Vagina (tissue), 2 donors: Measurements from ENCODE around the gene RNASE1. TPM values are rescaled to one million over a fixed set of nuclear protein-coding genes. Genes with fewer than 3 reads are reported as not detected.
"Not testable (repeated sequence)": the region's sequence is repeated elsewhere in the genome, so short reads cannot be mapped to it uniquely, and the experiment has no call there.

ENCODE experiments used
- DNase-seq, 2 donors: peaks; one replicate each; pipeline ENCODE4 v3.0.0-alpha.2; 2017; ENCODE audit errors: extremely low spot score in 2 of 2
- H3K27ac ChIP-seq: fragments of 200-600 bp; sonication (generic); one replicate; pipeline ENCODE4 v1.5.1; 2019
- H3K27me3 ChIP-seq: fragments of 200-600 bp; sonication (generic); one replicate; pipeline ENCODE4 v1.5.1; 2019
- H3K36me3 ChIP-seq, 2 donors: fragments of 200-600 bp; sonication (generic); one replicate each; pipeline ENCODE4 v1.5.1; 2017 to 2019
- H3K4me1 ChIP-seq: fragments of 200-600 bp; sonication (generic); one replicate; pipeline ENCODE4 v1.5.1; 2019
- H3K4me3 ChIP-seq, 2 donors: fragments of 200-600 bp; sonication (generic); 1 replicate in 1 of 2; 2 replicates in 1 of 2; pipeline ENCODE4 v1.5.1; 2016 to 2019
- H3K9me3 ChIP-seq: fragments of 200-600 bp; sonication (generic); one replicate; pipeline ENCODE4 v1.5.1; 2019
- POLR2A ChIP-seq, 2 donors: fragments of 450-650 bp; IDR thresholded peaks; one replicate each; pipeline ENCODE4 v1.6.1; 2017; ENCODE audit warnings: antibody characterized with exemption in 2 of 2, mild to moderate bottlenecking in 2 of 2, moderate library complexity in 2 of 2
- POLR2AphosphoS5 ChIP-seq, 2 donors: sonication (generic); formaldehyde crosslinking; IDR thresholded peaks; one replicate each; pipeline ENCODE4 v1.9.0; 2017; ENCODE audit warnings: antibody characterized with exemption in 2 of 2, mild to moderate bottlenecking in 2 of 2, low read depth in 1 of 2; ENCODE audit not compliant: insufficient read depth in 1 of 2
- intact Hi-C: fragments of 100-400 bp; cut with DNase I; formaldehyde crosslinking; loops from one replicate; pipeline ENCODE4 v1.15.1; 2023
- total RNA-seq: library from RNA; depleted of rRNA; stranded (reverse); fragments of >200 nt; gene quantifications from one replicate; pipeline ENCODE4 v1.2.3, GENCODE V29; 2016
- TF ChIP-seq, protein P1 (sequence below), 3 experiments: fragments of 450-650 bp in 2 of 3; fragments of 200-600 bp in 1 of 3; sonication (generic) in 1 of 3; IDR thresholded peaks; one replicate each; pipeline ENCODE4 v1.5.1; 2017 to 2019; ENCODE audit warnings: antibody characterized with exemption in 3 of 3, mild to moderate bottlenecking in 2 of 3, moderate library complexity in 2 of 3

Gene RNASE1
- total RNA-seq, 1 donor from 2014 or later = 174 TPM

DNA sequence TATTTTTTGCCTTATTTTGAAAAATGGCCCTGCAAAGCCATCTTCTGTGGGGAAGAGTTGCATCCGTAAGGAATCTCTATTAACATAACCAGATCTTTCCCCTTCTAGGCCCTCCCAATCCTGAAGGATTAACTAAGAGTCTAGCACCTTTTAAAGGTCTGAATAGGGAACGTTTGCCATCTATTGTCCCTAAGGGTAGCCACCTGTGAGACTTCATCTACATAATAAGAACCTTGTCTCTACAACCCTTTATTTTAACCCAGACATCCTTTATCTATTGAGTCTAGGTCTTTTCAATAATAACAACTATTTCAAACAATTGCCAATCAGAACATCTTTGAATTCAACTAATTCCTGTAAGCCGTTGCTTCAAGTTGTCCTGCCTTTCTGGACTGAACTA lies 30.0 kb downstream of the RNASE1 start:
- H3K4me3 ChIP-seq = no peak overlapping the region
- TF ChIP-seq POLR2AphosphoS5 (IDR thresholded peaks at IDR 0.05; ENCODE audit: insufficient read depth in 1 of 2, low read depth in 1 of 2) (no peak), POLR2A (IDR thresholded peaks at IDR 0.05) (no peak)
- TF ChIP-seq, protein P1, sequence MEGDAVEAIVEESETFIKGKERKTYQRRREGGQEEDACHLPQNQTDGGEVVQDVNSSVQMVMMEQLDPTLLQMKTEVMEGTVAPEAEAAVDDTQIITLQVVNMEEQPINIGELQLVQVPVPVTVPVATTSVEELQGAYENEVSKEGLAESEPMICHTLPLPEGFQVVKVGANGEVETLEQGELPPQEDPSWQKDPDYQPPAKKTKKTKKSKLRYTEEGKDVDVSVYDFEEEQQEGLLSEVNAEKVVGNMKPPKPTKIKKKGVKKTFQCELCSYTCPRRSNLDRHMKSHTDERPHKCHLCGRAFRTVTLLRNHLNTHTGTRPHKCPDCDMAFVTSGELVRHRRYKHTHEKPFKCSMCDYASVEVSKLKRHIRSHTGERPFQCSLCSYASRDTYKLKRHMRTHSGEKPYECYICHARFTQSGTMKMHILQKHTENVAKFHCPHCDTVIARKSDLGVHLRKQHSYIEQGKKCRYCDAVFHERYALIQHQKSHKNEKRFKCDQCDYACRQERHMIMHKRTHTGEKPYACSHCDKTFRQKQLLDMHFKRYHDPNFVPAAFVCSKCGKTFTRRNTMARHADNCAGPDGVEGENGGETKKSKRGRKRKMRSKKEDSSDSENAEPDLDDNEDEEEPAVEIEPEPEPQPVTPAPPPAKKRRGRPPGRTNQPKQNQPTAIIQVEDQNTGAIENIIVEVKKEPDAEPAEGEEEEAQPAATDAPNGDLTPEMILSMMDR (IDR thresholded peaks at IDR 0.05) = no peak
- DNase-seq = no peak
- intact Hi-C loops = no loop called here
- no peaks in the 10 kb centered on the region for H3K4me1 ChIP-seq
- H3K36me3 ChIP-seq = no peaks in the 10 kb centered on the region
- H3K27ac ChIP-seq = no peak overlapping the region
- H3K27me3 ChIP-seq = no peaks in the 10 kb centered on the region
- no peaks in the 10 kb centered on the region for H3K9me3 ChIP-seq

DNA sequence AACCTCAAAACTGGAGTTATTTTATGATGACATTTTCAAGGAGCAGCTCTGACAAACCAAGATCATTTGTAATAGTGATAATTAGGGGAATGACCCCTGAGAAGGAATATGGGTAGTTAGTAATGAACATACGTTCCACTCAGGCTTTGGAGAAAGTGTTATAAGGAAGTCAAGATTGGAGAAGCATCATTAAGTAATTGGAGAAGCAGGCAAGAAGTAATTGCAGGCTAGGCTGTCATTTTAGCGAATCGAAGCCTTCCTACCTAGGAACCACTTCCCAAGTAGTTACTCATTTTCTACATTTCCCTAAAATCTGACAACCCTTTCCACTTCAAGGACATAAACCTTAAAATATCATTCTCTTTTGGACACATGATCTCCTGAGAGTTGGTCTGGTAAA lies 33.2 kb downstream of the RNASE1 start:
- no peak for DNase-seq
- Histone ChIP-seq H3K27ac (no peak overlapping the region), H3K36me3 (no peaks in the 10 kb centered on the region)

DNA sequence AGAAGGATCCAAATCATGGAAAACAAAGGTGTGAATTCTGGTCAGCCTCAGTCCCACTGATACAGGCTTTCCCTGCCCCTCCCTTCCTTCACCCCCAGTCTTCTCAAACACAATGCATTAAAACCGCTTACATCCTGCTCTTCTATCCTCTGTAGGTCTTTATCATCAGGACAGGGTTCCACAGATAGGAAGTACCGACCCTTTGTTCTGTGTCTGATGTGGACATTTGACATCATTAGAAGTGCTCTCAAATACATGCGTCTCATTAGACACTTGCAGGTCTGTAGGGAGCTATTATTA lies 34.1 kb downstream of the RNASE1 start:
- no peaks in the 10 kb centered on the region for H3K9me3 ChIP-seq
- TF ChIP-seq POLR2A (IDR thresholded peaks at IDR 0.05) (no peak), POLR2AphosphoS5 (IDR thresholded peaks at IDR 0.05; ENCODE audit: insufficient read depth in 1 of 2, low read depth in 1 of 2) (no peak)
- TF ChIP-seq, protein P1 (IDR thresholded peaks at IDR 0.05) = no peak
- no peak for DNase-seq
- H3K4me1 ChIP-seq = no peaks in the 10 kb centered on the region
- no peaks in the 10 kb centered on the region for H3K36me3 ChIP-seq
- H3K27me3 ChIP-seq = no peaks in the 10 kb centered on the region
- intact Hi-C loops = no loop called here
- no peak overlapping the region for H3K4me3 ChIP-seq
- no peak overlapping the region for H3K27ac ChIP-seq

More for the DNA sequence above, 33.2 kb downstream of the RNASE1 start:
- TF ChIP-seq POLR2AphosphoS5 (IDR thresholded peaks at IDR 0.05; ENCODE audit: insufficient read depth in 1 of 2, low read depth in 1 of 2) (no peak), POLR2A (IDR thresholded peaks at IDR 0.05) (no peak)
- TF ChIP-seq, protein P1 (IDR thresholded peaks at IDR 0.05) = no peak
- intact Hi-C loops = no loop called here
- Histone ChIP-seq H3K4me1 (no peaks in the 10 kb centered on the region), H3K4me3 (no peak overlapping the region), H3K27me3 (no peaks in the 10 kb centered on the region), H3K9me3 (no peaks in the 10 kb centered on the region)

DNA sequence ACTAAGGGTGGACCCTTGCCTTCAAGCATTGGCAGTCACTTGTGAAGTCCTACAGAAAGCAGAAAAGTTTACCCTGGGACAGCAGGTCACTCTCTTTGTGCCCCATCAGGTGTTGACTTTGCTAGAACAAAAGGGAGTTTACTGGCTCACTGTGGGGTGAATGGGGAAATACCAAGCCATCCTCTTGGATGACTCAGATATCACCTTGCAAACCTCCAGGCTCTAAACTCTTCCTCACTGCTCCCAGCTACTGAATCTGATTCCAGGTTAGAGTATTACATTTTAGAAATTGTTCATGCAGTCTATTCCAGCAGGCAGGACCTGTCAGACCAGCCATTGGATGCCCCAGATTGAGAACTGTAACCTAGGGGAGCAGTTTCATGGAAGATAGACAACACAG lies 41.7 kb downstream of the RNASE1 start:
- TF ChIP-seq POLR2A (IDR thresholded peaks at IDR 0.05) = no peak
- TF ChIP-seq, protein P1 (IDR thresholded peaks at IDR 0.05) = no peak
- no peak for TF ChIP-seq POLR2AphosphoS5 (IDR thresholded peaks at IDR 0.05; ENCODE audit: insufficient read depth in 1 of 2, low read depth in 1 of 2)
- intact Hi-C loops = no loop called here
- DNase-seq = no peak

DNA sequence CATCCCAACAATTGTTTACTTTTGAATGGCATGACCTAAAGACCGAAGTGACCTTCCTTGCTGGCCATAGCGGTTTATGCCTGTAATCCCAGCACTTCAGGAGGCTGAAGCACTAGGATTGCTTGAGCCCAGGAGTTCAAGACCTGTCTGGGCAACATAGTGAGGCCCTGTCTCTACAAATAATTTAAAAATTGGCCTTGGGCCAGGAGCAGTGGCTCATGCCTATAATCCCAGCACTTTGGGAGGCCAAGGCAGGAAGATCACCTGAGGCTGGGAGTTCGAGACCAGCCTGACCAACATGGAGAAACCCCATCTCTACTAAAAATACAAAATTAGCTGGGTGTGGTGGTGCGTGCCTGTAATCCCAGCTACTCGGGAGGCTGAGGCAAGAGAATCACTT lies 43.2 kb downstream of the RNASE1 start:
- H3K9me3 ChIP-seq, H3K36me3 ChIP-seq, H3K27ac ChIP-seq, intact Hi-C loops, DNase-seq, H3K27me3 ChIP-seq, H3K4me3 ChIP-seq, H3K4me1 ChIP-seq: not testable (repeated sequence)

More for the DNA sequence above, 41.7 kb downstream of the RNASE1 start:
- Histone ChIP-seq H3K27ac (no peak overlapping the region), H3K4me3 (no peak overlapping the region), H3K27me3 (no peaks in the 10 kb centered on the region), H3K4me1 (no peaks in the 10 kb centered on the region), H3K36me3 (no peaks in the 10 kb centered on the region), H3K9me3 (no peaks in the 10 kb centered on the region)

DNA sequence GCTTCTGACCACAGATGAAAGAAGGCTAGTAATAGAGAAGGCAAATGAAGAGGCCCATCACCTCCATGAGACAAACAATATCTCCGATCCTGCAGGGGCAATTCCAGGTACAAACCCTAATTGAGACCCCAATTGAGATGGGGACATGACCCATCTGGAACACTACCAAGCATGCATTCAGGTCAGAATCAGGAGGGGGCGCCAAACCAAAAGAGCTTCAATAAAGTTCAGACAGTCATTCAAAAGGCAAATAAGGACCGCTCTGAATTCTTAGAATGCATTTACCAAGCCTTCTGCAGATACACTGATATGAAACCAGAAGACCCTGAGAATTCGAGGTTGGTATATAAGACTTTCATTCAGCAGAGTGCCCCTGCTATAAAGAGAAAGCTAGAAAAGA lies 44.7 kb downstream of the RNASE1 start:
- TF ChIP-seq POLR2AphosphoS5 (IDR thresholded peaks at IDR 0.05; ENCODE audit: insufficient read depth in 1 of 2, low read depth in 1 of 2) = no peak
- TF ChIP-seq, protein P1 (IDR thresholded peaks at IDR 0.05) = peak in 1 of 3 experiments; percentile 5
- intact Hi-C loops = no loop called here

More for the DNA sequence above, 44.7 kb downstream of the RNASE1 start:
- no peaks in the 10 kb centered on the region for H3K4me1 ChIP-seq
- no peak overlapping the region for H3K4me3 ChIP-seq
- no peaks in the 10 kb centered on the region for H3K9me3 ChIP-seq
- no peaks in the 10 kb centered on the region for H3K36me3 ChIP-seq
- no peak overlapping the region for H3K27ac ChIP-seq
- H3K27me3 ChIP-seq = no peaks in the 10 kb centered on the region
- no peak for DNase-seq
